Activated T-helper 2 cell treated with anti-CD3 and anti-CD28 coated beads, Interferon-gamma antibody, Interleukin-2, Interleukin-4, amounts not matched to agents 10 μg/mL and 5 μg/mL and 100 μg/mL, durations not matched to agents 14 hours and 24 hours and 36 hours (primary cell): ENCODE results near the gene CEPT1. TPM values are rescaled to one million over a fixed set of nuclear protein-coding genes. Genes with fewer than 3 reads are reported as not detected.
"Not testable (repeated sequence)": the region's sequence is repeated elsewhere in the genome, so short reads cannot be mapped to it uniquely, and the experiment has no call there.

Experiments
- DNase-seq: peaks from one replicate; pipeline ENCODE4 v3.0.0; 2021; ENCODE audit warnings: low spot score
- H3K27ac Mint-ChIP-seq: one replicate; pipeline ENCODE4 v1.8.0; 2021; ENCODE audit warnings: mixed read lengths
- H3K27me3 Mint-ChIP-seq: one replicate; pipeline ENCODE4 v1.8.0; 2021; ENCODE audit warnings: low read depth, mixed read lengths
- H3K36me3 Mint-ChIP-seq: one replicate; pipeline ENCODE4 v1.8.0; 2021; ENCODE audit warnings: low read depth, mixed read lengths
- H3K4me1 Mint-ChIP-seq: one replicate; pipeline ENCODE4 v1.8.0; 2021; ENCODE audit warnings: low read depth, mixed read lengths
- H3K4me3 Mint-ChIP-seq: one replicate; pipeline ENCODE4 v1.8.0; 2021; ENCODE audit warnings: low read depth, mild to moderate bottlenecking, moderate library complexity, mixed read lengths
- H3K9me3 Mint-ChIP-seq: one replicate; pipeline ENCODE4 v1.8.0; 2021; ENCODE audit warnings: mixed read lengths
- intact Hi-C: fragments of 100-400 bp; cut with micrococcal nuclease; formaldehyde crosslinking; loops from one replicate; pipeline ENCODE4 v1.15.1; 2023
- total RNA-seq: library from RNA; stranded (reverse); gene quantifications from 2 replicates; pipeline ENCODE4 v1.2.3, GENCODE V29; 2022

Gene CEPT1
- 29.8 and 34.8 TPM in 2 replicates for total RNA-seq

DNA sequence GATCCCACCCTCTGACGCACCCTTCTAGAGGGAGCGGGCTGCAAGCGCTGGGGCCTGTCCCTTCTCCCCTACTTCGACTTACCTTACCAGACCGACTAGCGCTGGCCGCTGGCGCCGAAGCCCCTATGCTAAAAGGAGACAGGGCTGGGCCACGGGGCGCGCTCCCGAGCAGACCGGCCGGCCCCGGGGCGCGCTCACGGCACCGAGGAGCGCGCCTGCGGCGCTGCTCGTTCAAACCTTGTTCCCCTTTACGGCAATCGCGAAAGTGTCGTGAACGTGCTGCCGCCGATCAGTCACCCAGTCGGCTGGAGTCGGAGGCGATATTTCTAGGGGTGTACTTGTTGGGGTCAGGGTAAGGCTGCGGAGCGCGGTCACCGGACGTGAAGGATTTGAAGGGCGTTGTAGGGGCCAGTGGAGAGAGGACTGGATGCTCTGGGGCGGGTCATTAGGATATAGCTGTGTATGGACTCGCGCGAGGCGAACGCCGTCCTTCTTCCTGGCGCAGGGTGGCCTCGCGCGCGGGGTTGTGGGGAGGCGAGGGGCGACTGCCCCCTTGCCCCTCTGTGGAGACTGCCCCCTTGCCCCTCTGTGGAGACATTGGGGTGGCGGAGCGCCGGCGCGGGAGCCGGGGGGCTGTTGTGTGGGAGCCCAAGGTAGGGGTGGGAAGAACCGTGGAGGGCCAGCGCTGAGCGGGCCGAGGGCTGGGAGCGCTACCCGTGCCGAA lies at the start of gene CEPT1, which contains the start of gene DRAM2:
TSS of gene CEPT1 (plus strand) at position 268 of the 724 bp plus-strand sequence. CDS start 7,492 bp downstream, outside the sequence.
TSS of gene DRAM2 (minus strand) at position 138 of the 724 bp plus-strand sequence. CDS start 8,539 bp downstream, outside the sequence.
- no peaks in the 10 kb centered on the region for H3K27me3 Mint-ChIP-seq
- H3K4me3 Mint-ChIP-seq = peak within 1 kb of the TSS; percentile 96
- peaks cover 36% of the 10 kb centered on the region for H3K4me1 Mint-ChIP-seq
- peak within 1 kb of the TSS; percentile 92 for H3K27ac Mint-ChIP-seq
- H3K36me3 Mint-ChIP-seq = peaks cover 27% of the 10 kb centered on the region
- H3K9me3 Mint-ChIP-seq = no peaks in the 10 kb centered on the region
- DNase-seq = peak; percentile 91
- intact Hi-C loops = loop anchor here (1.0 to 10.0 kb wide), 7 partner anchors 57 to 505 kb away; partner anchors contain the start of genes ATP5PB, KCNA3, LRIF1 and WDR77

DNA sequence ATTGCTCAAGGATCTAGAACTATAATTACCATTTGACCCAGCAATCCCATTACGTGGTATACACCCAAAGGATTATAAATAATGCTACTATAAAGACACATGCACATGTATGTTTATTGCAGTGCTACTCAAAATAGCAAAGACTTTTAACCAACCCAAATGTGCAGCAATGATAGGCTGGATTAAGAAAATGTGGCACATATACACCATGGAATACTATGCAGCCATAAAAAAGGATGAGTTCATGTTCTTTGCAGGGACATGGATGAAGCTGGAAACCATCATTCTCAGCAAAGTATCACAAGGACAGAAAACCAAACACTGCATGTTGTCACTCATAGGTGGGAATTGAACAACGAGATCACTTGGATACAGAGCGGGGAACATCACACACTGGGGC lies 44.6 kb upstream of the CEPT1 start:
- intact Hi-C loops, DNase-seq, H3K27ac Mint-ChIP-seq, H3K36me3 Mint-ChIP-seq, H3K4me1 Mint-ChIP-seq, H3K4me3 Mint-ChIP-seq: not testable (repeated sequence)
- Mint-ChIP-seq H3K27me3 (peaks cover 12% of the 10 kb centered on the region), H3K9me3 (peaks cover 23% of the 10 kb centered on the region)

- Mint-ChIP-seq H3K27ac (no peak overlapping the region), H3K4me3 (no peak overlapping the region), H3K9me3 (peaks cover 36% of the 10 kb centered on the region), H3K36me3 (no peaks in the 10 kb centered on the region), H3K27me3 (peaks cover 11% of the 10 kb centered on the region), H3K4me1 (no peaks in the 10 kb centered on the region)
- intact Hi-C loops = no loop called here
- no peak for DNase-seq
Measured at GRCh38 chr1:111097356-111098099, 42.5 kb upstream of the CEPT1 start.

DNA sequence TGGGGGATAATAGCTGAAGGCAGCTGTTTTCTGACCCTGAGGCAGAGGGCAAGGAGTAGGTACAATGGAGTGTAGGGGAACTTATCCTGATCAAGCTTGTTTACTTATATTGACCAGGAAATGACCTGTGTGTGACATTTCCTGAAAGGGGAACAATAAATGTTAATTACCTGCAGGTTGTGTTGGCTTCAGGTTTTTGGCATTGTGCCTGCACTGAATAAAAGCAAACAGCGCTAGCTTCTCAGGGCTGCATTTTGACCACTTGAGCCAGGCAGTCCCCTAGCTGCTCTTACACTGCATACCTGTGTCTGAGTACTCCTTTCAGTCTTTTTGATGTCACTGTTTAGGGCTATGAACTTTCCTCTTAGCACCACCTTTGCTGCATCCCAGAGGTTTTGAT lies 40.7 kb upstream of the CEPT1 start:
- peaks cover 3% of the 10 kb centered on the region for H3K36me3 Mint-ChIP-seq
- no peak for DNase-seq
- peaks cover 30% of the 10 kb centered on the region for H3K9me3 Mint-ChIP-seq
- no peak overlapping the region for H3K4me3 Mint-ChIP-seq
- H3K27me3 Mint-ChIP-seq = peaks cover 4% of the 10 kb centered on the region
- intact Hi-C loops = no loop called here
- no peaks in the 10 kb centered on the region for H3K4me1 Mint-ChIP-seq
- no peak overlapping the region for H3K27ac Mint-ChIP-seq

GRCh38 chr1:111101854-111102642 lies 38.0 kb upstream of the CEPT1 start:
- peaks cover 3% of the 10 kb centered on the region for H3K36me3 Mint-ChIP-seq
- H3K4me3 Mint-ChIP-seq = no peak overlapping the region
- H3K27ac Mint-ChIP-seq = no peak overlapping the region
- H3K4me1 Mint-ChIP-seq = no peaks in the 10 kb centered on the region
- DNase-seq = no peak
- peaks cover 6% of the 10 kb centered on the region for H3K27me3 Mint-ChIP-seq
- H3K9me3 Mint-ChIP-seq = peaks cover 23% of the 10 kb centered on the region
- intact Hi-C loops = no loop called here

DNA sequence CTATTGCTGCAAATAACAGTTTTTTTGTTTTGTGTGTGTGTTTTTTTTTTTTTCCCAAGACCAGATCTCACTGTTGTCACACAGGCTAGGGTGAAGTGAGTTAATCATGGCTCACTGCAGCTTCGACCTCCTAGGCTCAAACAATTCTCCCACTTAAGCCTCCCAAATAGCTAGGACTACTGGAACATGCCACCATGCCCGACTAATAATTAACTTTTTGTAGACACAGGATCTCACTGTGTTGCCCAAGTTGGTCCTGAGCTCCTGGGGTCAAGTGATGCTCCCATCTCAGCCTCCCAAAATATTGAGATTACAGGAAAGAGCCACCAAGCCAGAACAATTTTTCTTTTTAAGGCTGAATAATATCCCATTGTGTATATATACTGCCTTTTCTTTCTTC lies 35.0 kb upstream of the CEPT1 start:
- Mint-ChIP-seq H3K27me3 (peaks cover 8% of the 10 kb centered on the region), H3K36me3 (peaks cover 3% of the 10 kb centered on the region), H3K4me1 (no peaks in the 10 kb centered on the region), H3K27ac (no peak overlapping the region), H3K4me3 (no peak overlapping the region), H3K9me3 (peaks cover 25% of the 10 kb centered on the region)
- DNase-seq = no peak
- intact Hi-C loops = no loop called here

- DNase-seq = no peak
- H3K4me1 Mint-ChIP-seq = no peaks in the 10 kb centered on the region
- H3K27ac Mint-ChIP-seq = no peak overlapping the region
- intact Hi-C loops = no loop called here
- H3K36me3 Mint-ChIP-seq = peaks cover 21% of the 10 kb centered on the region
- no peak overlapping the region for H3K4me3 Mint-ChIP-seq
- H3K27me3 Mint-ChIP-seq = peaks cover 5% of the 10 kb centered on the region
- H3K9me3 Mint-ChIP-seq = peaks cover 7% of the 10 kb centered on the region
Measured at GRCh38 chr1:111110197-111110899, 29.7 kb upstream of the CEPT1 start.

GRCh38 chr1:111116496-111116895 lies 23.5 kb upstream of the CEPT1 start:
- Mint-ChIP-seq H3K4me3 (no peak overlapping the region), H3K9me3 (no peaks in the 10 kb centered on the region)

GRCh38 chr1:111126354-111126753 lies 13.7 kb upstream of the CEPT1 start:
- Mint-ChIP-seq H3K27me3 (no peaks in the 10 kb centered on the region), H3K36me3 (peaks cover 66% of the 10 kb centered on the region), H3K9me3 (no peaks in the 10 kb centered on the region), H3K27ac (no peak overlapping the region), H3K4me3 (no peak overlapping the region), H3K4me1 (peaks cover 19% of the 10 kb centered on the region)
- intact Hi-C loops = no loop called here
- no peak for DNase-seq

More at GRCh38 chr1:111116496-111116895, 23.5 kb upstream of the CEPT1 start:
- intact Hi-C loops = no loop called here
- no peak for DNase-seq
- Mint-ChIP-seq H3K27ac (no peak overlapping the region), H3K4me1 (peaks cover 2% of the 10 kb centered on the region), H3K36me3 (peaks cover 49% of the 10 kb centered on the region), H3K27me3 (no peaks in the 10 kb centered on the region)

DNA sequence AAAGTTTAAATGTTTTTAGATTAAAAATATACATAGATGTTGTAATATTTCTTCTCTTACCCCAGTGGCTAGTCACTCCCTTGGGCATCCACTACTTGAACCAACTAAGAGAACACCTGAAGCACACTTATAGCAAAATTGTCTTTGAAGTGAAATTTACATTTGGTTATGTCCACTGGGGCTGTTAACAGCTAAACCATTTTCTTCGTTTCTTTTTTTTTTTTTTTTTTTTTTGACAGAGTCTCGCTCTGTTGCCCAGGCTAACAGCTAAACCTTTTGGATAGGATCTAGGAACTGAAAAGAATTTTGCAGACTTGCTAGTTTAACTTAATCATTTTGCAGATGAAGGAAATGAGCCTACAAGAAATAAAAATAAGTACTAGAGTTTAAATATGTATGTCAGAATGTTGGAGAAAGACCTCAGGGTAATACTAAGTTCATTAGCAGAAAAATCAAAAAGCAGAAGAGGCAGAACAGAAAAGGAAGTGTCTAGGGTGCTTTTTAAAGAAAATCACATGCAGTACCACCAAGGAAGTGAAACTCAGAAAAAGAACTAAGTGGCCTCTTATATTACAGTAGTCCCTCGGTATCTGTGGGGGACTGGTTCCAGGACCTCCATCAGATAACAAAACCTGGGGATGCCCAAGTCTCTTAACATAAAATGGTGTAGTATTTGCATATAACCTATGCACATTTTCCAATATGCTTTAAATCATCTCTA lies 11.9 kb upstream of the CEPT1 start:
- Mint-ChIP-seq H3K4me1 (peaks cover 22% of the 10 kb centered on the region), H3K4me3 (no peak overlapping the region), H3K36me3 (peaks cover 65% of the 10 kb centered on the region), H3K27me3 (no peaks in the 10 kb centered on the region), H3K27ac (peak overlapping the region; percentile 4), H3K9me3 (no peaks in the 10 kb centered on the region)
- no peak for DNase-seq
- intact Hi-C loops = no loop called here

DNA sequence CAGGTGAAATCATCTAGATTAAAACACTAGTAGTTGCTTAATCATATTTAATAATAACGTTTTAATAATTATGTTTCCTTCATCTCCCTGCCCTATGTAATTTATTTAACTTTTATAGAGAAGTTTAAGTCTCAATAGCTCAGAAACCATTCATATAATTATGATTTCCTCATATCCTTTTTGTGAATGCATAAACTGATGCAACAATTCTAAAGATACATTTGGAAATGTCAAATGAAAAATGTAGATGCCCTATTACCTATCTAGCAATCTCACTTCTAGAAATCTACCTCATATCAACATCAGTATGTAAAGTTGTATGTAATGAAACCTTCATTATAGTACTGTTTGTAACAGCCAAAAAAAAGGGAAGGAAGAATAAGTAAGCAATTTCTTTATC lies 10.6 kb upstream of the CEPT1 start:
- DNase-seq = no peak
- Mint-ChIP-seq H3K36me3 (peaks cover 60% of the 10 kb centered on the region), H3K27ac (peak overlapping the region; percentile 11), H3K9me3 (no peaks in the 10 kb centered on the region), H3K27me3 (no peaks in the 10 kb centered on the region), H3K4me3 (no peak overlapping the region), H3K4me1 (peaks cover 24% of the 10 kb centered on the region)
- intact Hi-C loops = no loop called here

DNA sequence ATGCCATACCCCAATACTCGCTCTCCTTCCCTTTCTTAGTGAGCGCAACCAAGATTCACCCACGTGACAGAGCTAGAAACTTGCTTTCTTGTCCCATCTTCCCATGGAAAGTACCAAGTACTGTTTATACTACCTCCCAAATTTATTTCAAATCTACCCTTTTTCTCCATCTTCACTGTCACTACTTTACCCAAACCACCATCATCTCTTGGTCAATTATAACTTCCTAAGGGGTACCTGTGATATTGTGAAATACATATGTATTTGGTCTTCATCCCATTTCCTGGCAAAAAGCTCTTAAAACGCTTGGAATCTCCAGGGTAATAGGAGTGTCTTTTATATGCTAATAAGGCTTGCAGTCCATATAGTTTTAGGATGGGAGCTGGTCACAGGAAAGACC lies 8.3 kb upstream of the CEPT1 start:
- Mint-ChIP-seq H3K36me3 (peaks cover 65% of the 10 kb centered on the region), H3K4me1 (peaks cover 26% of the 10 kb centered on the region), H3K9me3 (no peaks in the 10 kb centered on the region), H3K27me3 (no peaks in the 10 kb centered on the region), H3K27ac (no peak overlapping the region), H3K4me3 (no peak overlapping the region)
- no peak for DNase-seq
- intact Hi-C loops = no loop called here
